HG03039 (cell line): ENCODE results near the gene ZHX3.
A peak's percentile ranks its signal among the peaks of the same experiment; 100 is the strongest.
"Not testable (repeated sequence)": the region's sequence is repeated elsewhere in the genome, so short reads cannot be mapped to it uniquely, and the experiment has no call there.

Experiments
- ATAC-seq: cut with Tn5 transposase; IDR thresholded peaks from one replicate; pipeline ENCODE4 v1.9.1; 2021; ENCODE audit warnings: mild to moderate bottlenecking, moderate library complexity; ENCODE audit not compliant: unreplicated experiment

Gene ZHX3

DNA sequence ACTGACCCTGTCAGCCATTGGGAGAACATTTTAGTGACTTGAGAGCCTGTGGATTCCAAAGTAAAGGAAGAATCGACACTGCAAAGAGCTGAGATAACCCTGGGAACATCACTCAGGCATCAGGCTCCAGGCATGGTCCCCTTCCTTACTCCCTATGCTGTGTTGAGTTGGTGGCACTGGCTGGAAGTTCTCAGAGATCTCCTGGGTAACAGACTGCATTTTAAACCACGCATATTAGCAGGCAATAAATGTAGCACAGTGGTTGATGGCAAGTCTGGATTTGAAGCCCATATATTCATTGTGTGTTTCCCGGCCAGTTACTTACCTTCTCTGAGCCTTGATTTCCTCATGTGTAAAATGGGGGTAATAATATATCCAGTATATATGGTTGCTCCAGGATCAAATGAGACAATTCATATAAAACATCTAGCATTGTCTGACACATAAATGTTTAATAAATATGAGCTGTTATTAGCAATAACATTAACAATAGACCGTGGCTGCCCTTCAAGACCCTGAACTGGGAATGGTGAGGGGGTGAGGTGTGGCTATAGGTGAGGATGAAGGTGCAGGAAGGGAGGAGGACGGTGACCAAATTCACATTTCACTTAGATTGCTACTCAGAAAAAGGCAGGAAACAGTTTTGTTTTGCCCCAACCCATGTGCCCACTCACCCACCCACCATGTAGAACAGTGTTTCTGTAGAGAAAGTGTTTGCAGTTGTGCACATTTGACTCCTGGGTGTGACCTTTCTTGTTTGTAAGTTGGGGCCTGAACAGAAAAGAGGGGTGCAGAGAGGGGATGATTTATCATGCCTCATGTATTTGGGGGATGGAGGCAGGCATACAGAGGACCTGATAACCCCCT, 178.1 kb downstream of the ZHX3 start:
- ATAC-seq, result no peak

DNA sequence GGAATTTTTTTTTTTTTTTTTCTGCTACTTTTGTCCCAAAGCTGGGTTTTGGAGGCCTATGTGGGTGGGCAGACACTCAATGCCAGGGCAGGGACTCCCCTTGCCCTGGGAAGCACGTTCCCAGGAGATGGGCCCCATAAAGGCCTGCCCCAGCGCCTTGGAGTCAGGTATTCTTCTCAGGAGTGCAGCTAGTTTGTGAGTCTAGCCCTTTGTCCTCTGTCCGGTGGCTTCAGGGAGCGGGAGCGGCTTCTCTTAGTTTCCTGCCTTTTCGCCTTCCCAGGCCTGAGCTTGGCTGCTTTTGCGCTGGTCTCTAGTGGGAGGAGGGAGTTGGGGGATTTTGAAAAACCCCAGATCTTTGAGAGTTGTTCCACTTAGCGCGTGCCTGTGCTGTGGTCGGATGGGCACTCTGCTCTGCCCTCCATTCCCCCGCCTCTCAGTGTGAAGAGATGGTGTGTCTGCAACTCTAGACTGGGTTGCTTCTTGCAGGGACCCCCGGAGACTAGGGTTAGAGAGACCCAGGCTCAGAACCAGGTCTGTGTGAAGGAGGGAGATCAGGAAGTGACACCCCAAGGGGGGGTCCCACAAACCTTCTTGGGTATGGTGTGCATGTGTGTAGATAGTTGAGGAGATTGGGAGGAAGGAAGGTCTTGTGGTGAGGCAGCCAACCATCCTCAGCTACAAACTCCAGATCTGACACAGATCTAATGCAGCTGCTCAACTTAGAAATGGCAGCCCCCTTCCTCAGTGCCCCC, 178.9 kb downstream of the ZHX3 start:
- ATAC-seq, result no peak

- peak; percentile 10 for ATAC-seq
Measured at GRCh38 chr20:41137614-41138474, 179.7 kb downstream of the ZHX3 start.

DNA sequence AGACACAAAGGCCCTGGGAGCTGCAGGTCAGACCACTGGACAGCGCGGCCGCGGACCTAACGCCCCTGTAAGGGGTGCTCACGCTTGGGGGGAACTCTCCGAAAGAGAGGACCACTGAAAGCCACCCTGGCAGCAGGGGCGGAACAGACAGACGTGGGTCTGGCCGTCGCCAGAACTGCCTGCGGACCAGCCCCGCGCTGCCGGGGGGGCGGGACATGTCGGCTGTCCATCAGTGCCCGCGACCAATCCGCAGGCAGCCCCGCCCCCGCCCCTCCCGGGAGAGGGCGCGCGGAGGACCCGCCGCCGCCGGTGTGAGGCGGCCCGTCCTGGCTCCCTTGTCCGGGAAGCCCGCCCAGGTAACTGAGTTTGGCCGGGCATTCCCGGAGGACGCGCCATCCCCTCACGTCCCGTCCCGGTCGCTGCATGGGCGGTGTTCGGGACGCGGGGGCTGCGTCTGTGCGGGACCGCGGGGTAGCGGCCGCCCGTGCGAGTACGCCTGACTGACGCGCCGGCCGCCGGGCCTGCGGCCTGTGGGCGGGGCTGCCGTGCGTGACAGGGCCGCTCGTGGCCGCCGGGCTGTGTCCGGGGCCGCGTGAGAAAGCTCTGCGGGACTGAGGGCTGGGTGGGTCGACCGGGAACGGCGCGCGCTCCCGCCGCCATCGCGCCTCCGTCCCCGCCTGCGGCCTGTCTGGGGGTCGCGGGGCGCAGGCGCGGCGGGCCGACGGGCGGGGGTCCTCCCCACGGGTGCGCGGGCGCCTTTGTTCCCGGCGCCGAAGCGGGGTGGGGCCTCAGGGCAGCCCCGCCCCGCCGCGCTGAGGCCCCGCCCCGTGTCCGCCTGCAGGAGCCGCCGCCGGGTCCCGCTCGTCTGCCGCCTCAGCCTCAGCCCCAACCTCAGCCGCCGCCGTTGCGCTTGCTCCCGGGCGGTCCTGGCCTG, 180.6 kb downstream of the ZHX3 start, which contains the start of gene PLCG1:
PLCG1 (plus strand) TSS at position 864 of the 934 bp plus-strand sequence. CDS start 99 bp downstream, outside the sequence.
- peak; percentile 46 for ATAC-seq

DNA sequence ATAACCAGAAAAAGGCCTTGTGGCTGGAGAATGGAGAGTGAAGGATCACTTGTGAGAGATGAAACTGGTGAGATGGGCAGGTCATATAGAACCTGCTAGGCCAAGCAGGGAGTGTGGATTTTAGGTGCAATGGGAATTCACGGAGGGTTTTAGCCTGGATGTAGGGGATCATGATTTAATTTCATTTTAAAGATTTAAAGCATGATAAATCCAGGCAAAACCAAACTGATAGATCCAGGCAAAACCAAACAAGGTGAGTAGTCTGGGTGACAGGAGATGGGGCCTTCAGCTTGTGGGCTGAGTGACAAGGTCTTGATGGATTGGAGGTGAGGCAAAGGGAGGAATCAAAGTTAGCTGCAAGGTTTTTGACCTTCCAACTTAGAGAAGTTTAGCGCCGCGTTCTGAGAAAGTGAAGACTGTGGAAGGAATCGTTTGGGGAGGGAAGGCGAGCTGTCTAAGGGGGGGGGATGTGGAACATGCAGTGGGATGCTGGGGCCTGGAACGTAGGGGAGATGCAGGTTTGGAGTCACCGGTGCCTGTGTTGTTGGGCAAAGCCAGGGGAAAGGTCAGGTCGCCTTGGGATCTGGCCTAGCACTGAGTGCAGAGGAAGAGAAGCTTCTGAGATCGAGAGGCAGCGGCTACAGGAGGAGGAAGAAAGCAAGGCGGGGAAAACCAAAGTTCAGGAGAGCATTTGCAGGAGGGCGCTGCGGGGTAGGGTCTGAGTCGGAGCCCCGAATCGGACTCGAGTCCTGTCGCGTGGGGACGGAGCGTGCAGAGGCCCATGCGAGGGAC, 181.4 kb downstream of the ZHX3 start:
- ATAC-seq, result no peak

DNA sequence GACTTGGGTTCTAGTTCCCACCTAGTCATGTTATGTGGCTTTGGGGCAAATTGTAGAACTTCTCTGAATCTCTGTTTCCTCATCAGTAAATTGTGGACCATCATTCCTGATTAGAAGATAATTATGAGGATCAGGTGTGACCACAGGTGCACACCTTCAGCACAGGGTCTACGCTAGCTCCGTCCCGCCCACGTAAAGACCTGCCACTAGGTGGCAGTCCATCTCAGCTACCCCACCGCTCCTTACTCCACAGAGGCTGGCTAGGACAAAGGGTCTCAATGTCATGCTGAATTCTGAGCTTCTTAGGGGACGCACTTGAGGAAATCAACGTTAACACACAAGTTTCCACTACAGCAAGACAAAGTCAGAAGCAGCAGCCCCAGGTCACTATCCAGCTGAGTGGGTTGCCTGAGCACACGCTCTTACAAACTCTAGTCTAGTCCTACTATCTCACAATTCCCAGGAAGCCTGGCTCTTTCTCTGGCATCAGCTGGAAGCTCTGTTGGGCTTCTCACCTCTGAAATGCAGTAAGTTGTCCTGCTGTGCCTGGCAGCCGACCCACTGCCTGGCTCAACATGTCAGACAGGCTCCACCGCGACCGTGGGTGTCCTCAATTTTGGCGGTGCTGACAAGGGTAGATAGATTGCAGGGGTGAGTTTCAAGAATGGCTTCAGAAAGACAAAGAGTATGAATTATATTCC, 182.2 kb downstream of the ZHX3 start:
- no peak for ATAC-seq

- ATAC-seq, result no peak
Measured at GRCh38 chr20:41134362-41135186, 183.0 kb downstream of the ZHX3 start.

- peak; percentile 37 for ATAC-seq
Measured at GRCh38 chr20:41133709-41134361, 183.7 kb downstream of the ZHX3 start.

GRCh38 chr20:41132388-41132775, 185.1 kb downstream of the ZHX3 start:
- ATAC-seq, result not testable (repeated sequence)

DNA sequence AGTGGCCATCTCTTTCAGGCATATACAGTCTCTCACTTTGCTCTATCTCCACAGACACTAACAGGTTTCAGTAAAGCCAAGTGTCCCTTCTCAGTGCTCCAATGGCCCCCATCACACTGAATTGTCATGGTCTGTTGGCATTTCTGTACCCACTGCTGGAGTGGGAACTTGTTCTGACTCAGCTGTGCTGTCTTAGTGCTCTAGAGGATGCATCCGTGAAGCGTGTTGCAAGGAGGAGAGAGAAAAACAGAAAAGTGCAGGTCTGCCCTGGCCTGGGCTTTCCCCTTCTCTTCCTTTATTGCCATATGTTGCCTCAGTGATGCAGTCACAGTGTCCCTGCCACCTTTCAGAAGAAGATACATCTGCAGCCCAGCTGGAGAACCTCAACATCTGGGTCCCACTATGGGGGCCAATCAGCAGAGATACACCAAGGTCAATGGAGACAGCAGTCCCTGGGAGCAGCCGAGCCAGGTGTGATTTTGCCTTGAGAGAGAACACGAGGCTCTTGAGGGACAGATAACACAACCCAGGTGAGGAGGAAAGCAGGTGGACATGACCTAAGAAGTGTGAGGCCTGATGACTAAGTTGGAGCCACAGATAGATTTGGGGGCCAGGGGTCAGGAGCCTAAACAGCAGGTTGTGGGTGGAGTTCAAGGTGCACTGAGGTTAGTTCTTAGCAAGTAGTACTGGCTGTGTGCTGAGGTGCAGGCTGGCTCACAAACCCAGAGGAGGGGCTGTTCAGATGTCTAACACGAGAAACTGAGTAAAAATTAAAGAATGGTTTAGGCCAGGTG, 185.7 kb downstream of the ZHX3 start:
- no peak for ATAC-seq
